ENCODE results near the gene RAPGEF6. TPM values are rescaled to one million over a fixed set of nuclear protein-coding genes. Genes with fewer than 3 reads are reported as not detected.

Gene RAPGEF6
- 4.7 and 6.1 TPM in 2 replicates for total RNA-seq

DNA sequence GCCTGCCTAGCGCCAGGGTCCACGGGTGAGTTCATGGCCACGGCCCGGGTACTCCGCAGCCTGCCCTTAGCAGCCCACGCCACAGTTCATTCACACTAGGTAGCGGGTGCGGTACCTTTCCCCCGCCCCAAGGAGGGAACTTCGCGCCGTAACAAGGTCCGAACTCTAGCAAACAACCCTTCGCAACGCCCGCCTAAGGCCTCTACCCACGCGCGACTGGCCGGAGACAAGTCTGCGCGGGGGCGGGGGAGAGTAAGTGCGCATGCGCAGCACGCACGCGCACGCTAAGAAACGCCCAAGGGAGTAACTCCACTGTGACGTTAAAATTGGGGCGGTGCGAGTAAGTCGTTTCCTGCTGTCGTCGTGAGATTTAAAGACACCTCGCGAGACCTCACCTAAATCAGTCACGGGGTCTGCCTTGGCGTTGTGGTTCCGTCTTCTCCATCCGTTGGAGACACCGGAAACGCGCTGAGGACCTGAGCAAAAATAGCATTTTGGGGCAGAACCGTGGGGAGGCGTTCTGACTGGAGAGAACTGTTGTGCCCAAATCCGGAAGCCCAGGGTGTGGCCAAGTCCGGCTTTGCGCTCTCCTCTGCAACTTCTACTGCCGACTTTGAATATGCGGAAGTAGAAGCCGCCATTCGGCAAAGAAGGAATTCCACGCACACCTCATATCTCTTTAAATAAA is at the start of gene RAPGEF6:
Gene RAPGEF6 (minus strand): TSS at position 234 of the 688 bp plus-strand sequence. CDS start 199 bp downstream, at position 35.

Other genes starting within 250 kb of the RAPGEF6 start
- gene FNIP1, start 161.8 kb upstream of the RAPGEF6 start, total RNA-seq = 10.4 and 13.8 TPM in 2 replicates